AG09309 (cell line): Measurements from ENCODE around the gene CAPN7.
A peak's percentile ranks its signal among the peaks of the same experiment; 100 is the strongest.
"Not testable (repeated sequence)": the region's sequence is repeated elsewhere in the genome, so short reads cannot be mapped to it uniquely, and the experiment has no call there.

Source experiments
- DNase-seq: peaks from one replicate; pipeline ENCODE4 v3.0.0-alpha.2; 2010; ENCODE audit warnings: low read depth
- H3K4me3 ChIP-seq: 2 replicates; pipeline ENCODE4 v1.5.1; 2011; ENCODE audit warnings: mild to moderate bottlenecking, low read depth, low read length, moderate library complexity; ENCODE audit not compliant: control insufficient read depth
- CTCF ChIP-seq: IDR thresholded peaks from 2 replicates; pipeline ENCODE4 v1.5.1; 2011; ENCODE audit warnings: mild to moderate bottlenecking, low read depth, low read length, inconsistent platforms; ENCODE audit not compliant: insufficient read depth, control insufficient read depth; ENCODE audit errors: missing control alignments

CAPN7 gene

GRCh38 chr3:15205934-15206661 lies at the start of gene CAPN7:
CAPN7 (plus strand) TSS chr3:15206246; CDS start chr3:15206496, 250 bp downstream.
- peak; percentile 69 for DNase-seq
- peak within 1 kb of the TSS; percentile 96 for H3K4me3 ChIP-seq
- peak; percentile 57 for TF ChIP-seq CTCF

GRCh38 chr3:15157441-15157840 lies 48.6 kb upstream of the CAPN7 start:
- DNase-seq, result no peak
- H3K4me3 ChIP-seq, result no peak overlapping the region
- TF ChIP-seq CTCF, result no peak

GRCh38 chr3:15159501-15160136 lies 46.4 kb upstream of the CAPN7 start:
- no peak for DNase-seq
- H3K4me3 ChIP-seq, result no peak overlapping the region
- no peak for TF ChIP-seq CTCF

GRCh38 chr3:15160662-15161061 lies 45.4 kb upstream of the CAPN7 start:
- TF ChIP-seq CTCF, result no peak
- no peak overlapping the region for H3K4me3 ChIP-seq
- no peak for DNase-seq

- TF ChIP-seq CTCF, result no peak
- DNase-seq, result no peak
- H3K4me3 ChIP-seq, result no peak overlapping the region
These were observed 44.9 kb upstream of the CAPN7 start for GRCh38 chr3:15161133-15161532.

- DNase-seq, H3K4me3 ChIP-seq: not testable (repeated sequence)
These were observed 42.4 kb upstream of the CAPN7 start for GRCh38 chr3:15163656-15164055.

GRCh38 chr3:15164340-15164739 lies 41.7 kb upstream of the CAPN7 start:
- no peak for TF ChIP-seq CTCF
- no peak overlapping the region for H3K4me3 ChIP-seq
- DNase-seq, result peak; percentile 49
